EH (cell line): Measurements from ENCODE around the gene SASH3.

Source experiments
- DNase-seq: peaks from one replicate; pipeline ENCODE4 v3.0.0-alpha.2; 2015; ENCODE audit warnings: low read depth

SASH3 gene

GRCh38 chrX:129808829-129809796 lies 29.4 kb downstream of the SASH3 start:
- peak; percentile 30 for DNase-seq

- DNase-seq = no peak
Measured at GRCh38 chrX:129813662-129814368, 34.1 kb downstream of the SASH3 start.

GRCh38 chrX:129818123-129818522 lies 38.4 kb downstream of the SASH3 start:
- DNase-seq = peak; percentile 6

- peak; percentile 39 for DNase-seq
Measured at GRCh38 chrX:129823115-129823514, 43.4 kb downstream of the SASH3 start.

- no peak for DNase-seq
Measured at GRCh38 chrX:129823522-129823921, 43.8 kb downstream of the SASH3 start.

- DNase-seq = no peak
Measured at GRCh38 chrX:129824620-129825019, 44.9 kb downstream of the SASH3 start.

GRCh38 chrX:129825746-129826505 lies 46.2 kb downstream of the SASH3 start:
- no peak for DNase-seq

GRCh38 chrX:129830494-129830893 lies 50.7 kb downstream of the SASH3 start:
- no peak for DNase-seq

GRCh38 chrX:129831091-129831885 lies 51.5 kb downstream of the SASH3 start:
- no peak for DNase-seq

GRCh38 chrX:129833153-129833990 lies 53.6 kb downstream of the SASH3 start:
- DNase-seq = peak; percentile 73

- no peak for DNase-seq
Measured at GRCh38 chrX:129836827-129837226, 57.1 kb downstream of the SASH3 start.

- DNase-seq = no peak
Measured at GRCh38 chrX:129840344-129840743, 60.6 kb downstream of the SASH3 start.

- peak; percentile 51 for DNase-seq
Measured at GRCh38 chrX:129842510-129843208, 62.9 kb downstream of the SASH3 start.

- no peak for DNase-seq
Measured at GRCh38 chrX:129843209-129843458, 63.4 kb downstream of the SASH3 start.

- DNase-seq = peak; percentile 85
Measured at GRCh38 chrX:129843459-129844306, 63.9 kb downstream of the SASH3 start, which contains the start of gene ZDHHC9. ZDHHC9 (minus strand) TSS chrX:129843886; CDS start chrX:129841945, 1,941 bp downstream.
